Measurements from ENCODE around the gene GNG4. TPM values are rescaled to one million over a fixed set of nuclear protein-coding genes. Genes with fewer than 3 reads are reported as not detected.

The GNG4 gene
- total and polyA plus RNA-seq, 7 donors, result 1.5 to 31.9 (median 3.9) TPM

- Histone ChIP-seq H3K9me3 (no peaks in the 10 kb centered on the region), H3K4me1 (no peaks in the 10 kb centered on the region), H3K4me3 (no peak overlapping the region), H3K27me3 (no peaks in the 10 kb centered on the region), H3K36me3 (no peaks in the 10 kb centered on the region), H3K27ac (no peak overlapping the region)
- no peak for TF ChIP-seq POLR2AphosphoS5 (IDR thresholded peaks at IDR 0.05)
- peak; percentile 48 to 94 (median 78) for TF ChIP-seq CTCF (IDR thresholded peaks at IDR 0.05)
- intact Hi-C loops (cut with DNase I), result loop anchor here (5.0 to 10.0 kb wide), 3 partner anchors 211 to 459 kb away; no protein-coding TSS in a partner anchor
- WGBS, 2 donors, result 34 to 39% methylated on average over 8 of the region's 8 CpGs
- no peak for DNase-seq
Observed at GRCh38 chr1:235513495-235514366, 135.9 kb downstream of the GNG4 start.

GRCh38 chr1:235511470-235512240 is 137.9 kb downstream of the GNG4 start:
- H3K4me3 ChIP-seq, result no peak overlapping the region
- H3K36me3 ChIP-seq, result no peaks in the 10 kb centered on the region
- no peak overlapping the region for H3K27ac ChIP-seq
- H3K4me1 ChIP-seq, result no peaks in the 10 kb centered on the region
- H3K27me3 ChIP-seq, result no peaks in the 10 kb centered on the region
- TF ChIP-seq POLR2AphosphoS5 (IDR thresholded peaks at IDR 0.05) (no peak), POLR2A (IDR thresholded peaks at IDR 0.05) (no peak), EP300 (IDR thresholded peaks at IDR 0.05) (no peak), CTCF (IDR thresholded peaks at IDR 0.05) (no peak)
- no peak for DNase-seq
- intact Hi-C loops (cut with DNase I), result loop anchor here (5.0 to 10.0 kb wide), 3 partner anchors 213 to 461 kb away; no protein-coding TSS in a partner anchor
- WGBS, 2 donors, result 74 to 78% methylated on average over 13 of the region's 13 CpGs
- no peaks in the 10 kb centered on the region for H3K9me3 ChIP-seq

GRCh38 chr1:235510823-235511222 is 138.8 kb downstream of the GNG4 start:
- peaks cover 0 to 5% (median 3%) of the 10 kb centered on the region in 4 donors for H3K4me1 ChIP-seq
- no peak for TF ChIP-seq EP300 (IDR thresholded peaks at IDR 0.05)
- TF ChIP-seq POLR2AphosphoS5 (IDR thresholded peaks at IDR 0.05), result no peak
- TF ChIP-seq CTCF (IDR thresholded peaks at IDR 0.05), result no peak
- TF ChIP-seq POLR2A (IDR thresholded peaks at IDR 0.05), result no peak
- H3K4me3 ChIP-seq, result no peak overlapping the region
- no peaks in the 10 kb centered on the region for H3K9me3 ChIP-seq
- 84 to 87% methylated on average over 6 of the region's 6 CpGs for WGBS, 2 donors
- H3K27me3 ChIP-seq, result no peaks in the 10 kb centered on the region
- no peak overlapping the region for H3K27ac ChIP-seq
- H3K36me3 ChIP-seq, result no peaks in the 10 kb centered on the region
- no peak for DNase-seq
- intact Hi-C loops (cut with DNase I), result loop anchor here (5.0 to 10.0 kb wide), 3 partner anchors 214 to 461 kb away; no protein-coding TSS in a partner anchor

GRCh38 chr1:235507623-235508022 is 142.0 kb downstream of the GNG4 start:
- Histone ChIP-seq H3K9me3 (no peaks in the 10 kb centered on the region), H3K4me1 (peaks cover 0 to 14% (median 7%) of the 10 kb centered on the region in 4 donors), H3K27ac (no peak overlapping the region), H3K4me3 (no peak overlapping the region), H3K27me3 (no peaks in the 10 kb centered on the region), H3K36me3 (no peaks in the 10 kb centered on the region)
- WGBS, 2 donors, result 43 to 74% methylated on average over 3 of the region's 3 CpGs
- no peak for TF ChIP-seq CTCF (IDR thresholded peaks at IDR 0.05)
- TF ChIP-seq POLR2A (IDR thresholded peaks at IDR 0.05), result no peak
- no peak for TF ChIP-seq EP300 (IDR thresholded peaks at IDR 0.05)
- no peak for TF ChIP-seq POLR2AphosphoS5 (IDR thresholded peaks at IDR 0.05)
- intact Hi-C loops (cut with DNase I), result loop anchor here (5.0 to 10.0 kb wide), 2 partner anchors 557 to 1015 kb away; partner anchors contain the start of genes LGALS8 and NID1
- no peak for DNase-seq

Measured in sigmoid colon (tissue), 7 donors.